Keratinocyte (primary cell): ENCODE measurements around the gene HNRNPL. TPM values are rescaled to one million over a fixed set of nuclear protein-coding genes. Genes with fewer than 3 reads are reported as not detected.
A peak's percentile ranks its signal among the peaks of the same experiment; 100 is the strongest.

Experiments used
- DNase-seq: peaks from one replicate; pipeline ENCODE4 v3.0.0-alpha.2; 2011; ENCODE audit warnings: low read depth, missing footprints, low spot score
- FAIRE-seq: peaks from 2 replicates; lab custom pipeline; 2011; peaks lifted over from hg19 to GRCh38; lab: Jason Lieb, UNC
- H2AFZ ChIP-seq: 2 replicates; pipeline ENCODE4 v1.6.0; 2012; ENCODE audit warnings: low read length, control low read depth, inconsistent platforms; ENCODE audit not compliant: control insufficient read depth
- H3K27ac ChIP-seq: 2 replicates; pipeline ENCODE4 v1.5.1; 2011; ENCODE audit warnings: low read length; ENCODE audit not compliant: control insufficient read depth, insufficient read depth
- H3K27me3 ChIP-seq: 3 replicates; pipeline ENCODE4 v1.6.0; 2011; ENCODE audit warnings: low read length; ENCODE audit not compliant: control insufficient read depth, insufficient read depth; ENCODE audit errors: extremely low read depth
- H3K36me3 ChIP-seq, 2 experiments: 2 replicates in 1 of 2; 3 replicates in 1 of 2; pipeline ENCODE4 v1.5.1; 2011; ENCODE audit warnings: low read length in 2 of 2, mild to moderate bottlenecking in 1 of 2; ENCODE audit not compliant: control insufficient read depth in 2 of 2, insufficient read depth in 2 of 2; ENCODE audit errors: extremely low read depth in 1 of 2
- H3K4me1 ChIP-seq: 3 replicates; pipeline ENCODE4 v1.5.1; 2011; ENCODE audit warnings: low read length; ENCODE audit not compliant: control insufficient read depth, insufficient read depth; ENCODE audit errors: extremely low read depth
- H3K4me2 ChIP-seq: 3 replicates; pipeline ENCODE4 v1.6.0; 2011; ENCODE audit warnings: low read depth, low read length; ENCODE audit not compliant: control insufficient read depth, insufficient read depth; ENCODE audit errors: extremely low read depth
- H3K4me3 ChIP-seq, 3 experiments: fragments of 200-600 bp in 1 of 3; sonication (generic) in 1 of 3; 2 replicates in 2 of 3; 3 replicates in 1 of 3; pipeline ENCODE4 v1.5.1; 2011 to 2016; ENCODE audit warnings: low read length in 3 of 3, mild to moderate bottlenecking in 3 of 3, control low read depth in 2 of 3, inconsistent platforms in 1 of 3, low read depth in 1 of 3, mixed read lengths in 1 of 3, mixed run types in 1 of 3, moderate library complexity in 1 of 3; ENCODE audit not compliant: control insufficient read depth in 2 of 3, insufficient read depth in 2 of 3; ENCODE audit errors: extremely low read depth in 1 of 3
- H3K79me2 ChIP-seq: 2 replicates; pipeline ENCODE4 v1.6.0; 2012; ENCODE audit warnings: low read length; ENCODE audit not compliant: control insufficient read depth, insufficient read depth
- H3K9ac ChIP-seq: 3 replicates; pipeline ENCODE4 v1.6.0; 2011; ENCODE audit warnings: low read length; ENCODE audit not compliant: control insufficient read depth, insufficient read depth; ENCODE audit errors: extremely low read depth
- H3K9me1 ChIP-seq: 3 replicates; pipeline ENCODE4 v1.6.0; 2011; ENCODE audit warnings: low read length; ENCODE audit not compliant: control insufficient read depth, insufficient read depth; ENCODE audit errors: extremely low read depth
- H3K9me3 ChIP-seq: 2 replicates; pipeline ENCODE4 v1.5.1; 2012; ENCODE audit warnings: low read depth, low read length; ENCODE audit not compliant: control insufficient read depth
- H4K20me1 ChIP-seq: 3 replicates; pipeline ENCODE4 v1.6.0; 2011; ENCODE audit warnings: low read length; ENCODE audit not compliant: control insufficient read depth, insufficient read depth; ENCODE audit errors: extremely low read depth
- CTCF ChIP-seq, 3 experiments: IDR thresholded peaks in 1 of 3; conservative IDR thresholded peaks in 1 of 3; optimal IDR thresholded peaks in 1 of 3; 2 replicates in 2 of 3; 3 replicates in 1 of 3; pipeline versions ENCODE3 to v1.5.1; 2011; ENCODE audit warnings: low read length in 3 of 3, mild to moderate bottlenecking in 3 of 3, moderate library complexity in 2 of 3, control low read depth in 1 of 3, inconsistent platforms in 1 of 3; ENCODE audit not compliant: insufficient read depth in 2 of 3; ENCODE audit errors: extremely low read depth in 1 of 3
- EZH2 ChIP-seq: IDR thresholded peaks from one replicate; pipeline ENCODE4 v1.6.1; 2012; ENCODE audit warnings: inconsistent platforms, mild to moderate bottlenecking, low read length, moderate library complexity
- dilution Hi-C: fragments of 300-500 bp; cut with MboI; formaldehyde crosslinking; loops from one replicate; pipeline ENCODE4 v1.7.0; 2020; ENCODE audit warnings: low sequenced_read_pairs; ENCODE audit not compliant: extremely low pct_ligation_motif_present
- polyA plus RNA-seq, 5 experiments: library from polyadenylated mRNA; depleted of rRNA in 3 of 5; stranded (reverse) in 3 of 5; stranded (forward) in 1 of 5; unstranded in 1 of 5; fragments of >200 nt; gene quantifications; 1 replicate in 1 of 5; 2 replicates in 3 of 5; 3 replicates in 1 of 5; pipeline versions ENCODE4 v1.2.1 to v1.2.3, GENCODE V29; 2011 to 2012; ENCODE audit warnings: missing spikeins in 2 of 5, low read depth in 1 of 5, low replicate concordance in 1 of 5

Gene HNRNPL
- polyA plus RNA-seq, 1 donor (not counting 4 experiments of a cell fraction or from before 2014, with no cell fraction given): 308 TPM

- Histone ChIP-seq H2AFZ (peak overlapping the region; percentile 71), H3K9ac (peak overlapping the region; percentile 77), H3K9me3 (no peaks in the 10 kb centered on the region), H3K27ac (peak overlapping the region; percentile 81), H3K36me3 (peaks cover 5 to 10% of the 10 kb centered on the region in 2 experiments), H3K79me2 (peaks cover 17% of the 10 kb centered on the region), H3K27me3 (no peaks in the 10 kb centered on the region), H3K4me3 (peak overlapping the region; percentile 74 to 80 (median 77)), H3K4me2 (peak overlapping the region; percentile 90), H3K4me1 (peaks cover 32% of the 10 kb centered on the region), H4K20me1 (peaks cover 7% of the 10 kb centered on the region), H3K9me1 (peaks cover 2% of the 10 kb centered on the region)
- no peak for FAIRE-seq
- DNase-seq: no peak
- dilution Hi-C loops: no loop called here
- no peak for TF ChIP-seq EZH2
- no peak for TF ChIP-seq CTCF (optimal IDR thresholded peaks at IDR 0.05 in 1 of 3, IDR thresholded peaks at IDR 0.05 in 1 of 3, conservative IDR thresholded peaks at IDR 0.05 in 1 of 3; ENCODE audit: extremely low read depth in 1 of 3, insufficient read depth in 2 of 3, low read length in 3 of 3)
These were observed 2.7 kb upstream of the HNRNPL start for GRCh38 chr19:38852231-38853044.

- Histone ChIP-seq H3K79me2 (peaks cover 24% of the 10 kb centered on the region), H2AFZ (peak overlapping the region; percentile 71), H3K4me1 (peaks cover 36% of the 10 kb centered on the region), H4K20me1 (peaks cover 13% of the 10 kb centered on the region), H3K4me2 (peak overlapping the region; percentile 86), H3K27me3 (no peaks in the 10 kb centered on the region), H3K36me3 (peaks cover 11 to 16% of the 10 kb centered on the region in 2 experiments), H3K9me1 (peaks cover 2% of the 10 kb centered on the region), H3K27ac (peak overlapping the region; percentile 81), H3K4me3 (peak overlapping the region; percentile 74 to 80 (median 77)), H3K9ac (peak overlapping the region; percentile 77), H3K9me3 (no peaks in the 10 kb centered on the region)
- no peak for TF ChIP-seq CTCF (optimal IDR thresholded peaks at IDR 0.05 in 1 of 3, IDR thresholded peaks at IDR 0.05 in 1 of 3, conservative IDR thresholded peaks at IDR 0.05 in 1 of 3; ENCODE audit: extremely low read depth in 1 of 3, insufficient read depth in 2 of 3, low read length in 3 of 3)
- no peak for TF ChIP-seq EZH2
- no peak for FAIRE-seq
- DNase-seq: no peak
- dilution Hi-C loops: no loop called here
These were observed 1.9 kb upstream of the HNRNPL start for GRCh38 chr19:38851622-38852230.
